Measurements from ENCODE around the gene PROM1.

Gene PROM1

GRCh38 chr4:16119981-16120380, 36.2 kb upstream of the PROM1 start:
- H3K4me1 ChIP-seq (ENCODE audit: control insufficient read depth in 1 of 2, insufficient read depth in 2 of 2, low read length in 2 of 2) = no peaks in the 10 kb centered on the region
- H3K27me3 ChIP-seq (ENCODE audit: low read depth, low read length) = no peaks in the 10 kb centered on the region
- no peaks in the 10 kb centered on the region for H3K36me3 ChIP-seq (ENCODE audit: control insufficient read depth in 1 of 2, insufficient read depth in 2 of 2, low read length in 2 of 2)
- H3K27ac ChIP-seq (ENCODE audit: low read length) = no peak overlapping the region
- H3K4me3 ChIP-seq (ENCODE audit: low read depth in 1 of 2, low read length in 2 of 2) = no peak overlapping the region
- no peaks in the 10 kb centered on the region for H3K9me3 ChIP-seq (ENCODE audit: control insufficient read depth in 1 of 2, low read length in 2 of 2)

GRCh38 chr4:16118090-16118489, 34.3 kb upstream of the PROM1 start:
- H3K9me3 ChIP-seq (ENCODE audit: control insufficient read depth in 1 of 2, low read length in 2 of 2) = no peaks in the 10 kb centered on the region
- no peak overlapping the region for H3K4me3 ChIP-seq (ENCODE audit: low read depth in 1 of 2, low read length in 2 of 2)
- no peak overlapping the region for H3K27ac ChIP-seq (ENCODE audit: low read length)
- H3K36me3 ChIP-seq (ENCODE audit: control insufficient read depth in 1 of 2, insufficient read depth in 2 of 2, low read length in 2 of 2) = no peaks in the 10 kb centered on the region
- no peaks in the 10 kb centered on the region for H3K27me3 ChIP-seq (ENCODE audit: low read depth, low read length)
- H3K4me1 ChIP-seq (ENCODE audit: control insufficient read depth in 1 of 2, insufficient read depth in 2 of 2, low read length in 2 of 2) = no peaks in the 10 kb centered on the region

GRCh38 chr4:16117164-16117563, 33.3 kb upstream of the PROM1 start:
- no peaks in the 10 kb centered on the region for H3K4me1 ChIP-seq (ENCODE audit: control insufficient read depth in 1 of 2, insufficient read depth in 2 of 2, low read length in 2 of 2)
- H3K27ac ChIP-seq (ENCODE audit: low read length) = no peak overlapping the region
- H3K9me3 ChIP-seq (ENCODE audit: control insufficient read depth in 1 of 2, low read length in 2 of 2) = no peaks in the 10 kb centered on the region
- no peak overlapping the region for H3K4me3 ChIP-seq (ENCODE audit: low read depth in 1 of 2, low read length in 2 of 2)
- H3K36me3 ChIP-seq (ENCODE audit: control insufficient read depth in 1 of 2, insufficient read depth in 2 of 2, low read length in 2 of 2) = no peaks in the 10 kb centered on the region
- no peaks in the 10 kb centered on the region for H3K27me3 ChIP-seq (ENCODE audit: low read depth, low read length)

GRCh38 chr4:16116493-16116990, 32.7 kb upstream of the PROM1 start:
- no peak overlapping the region for H3K27ac ChIP-seq (ENCODE audit: low read length)
- H3K4me1 ChIP-seq (ENCODE audit: control insufficient read depth in 1 of 2, insufficient read depth in 2 of 2, low read length in 2 of 2) = no peaks in the 10 kb centered on the region
- no peaks in the 10 kb centered on the region for H3K9me3 ChIP-seq (ENCODE audit: control insufficient read depth in 1 of 2, low read length in 2 of 2)
- H3K4me3 ChIP-seq (ENCODE audit: low read depth in 1 of 2, low read length in 2 of 2) = no peak overlapping the region
- H3K36me3 ChIP-seq (ENCODE audit: control insufficient read depth in 1 of 2, insufficient read depth in 2 of 2, low read length in 2 of 2) = no peaks in the 10 kb centered on the region
- H3K27me3 ChIP-seq (ENCODE audit: low read depth, low read length) = no peaks in the 10 kb centered on the region

- Histone ChIP-seq H3K36me3 (ENCODE audit: control insufficient read depth in 1 of 2, insufficient read depth in 2 of 2, low read length in 2 of 2) (no peaks in the 10 kb centered on the region), H3K27me3 (ENCODE audit: low read depth, low read length) (no peaks in the 10 kb centered on the region), H3K4me3 (ENCODE audit: low read depth in 1 of 2, low read length in 2 of 2) (no peak overlapping the region), H3K27ac (ENCODE audit: low read length) (no peak overlapping the region), H3K9me3 (ENCODE audit: control insufficient read depth in 1 of 2, low read length in 2 of 2) (no peaks in the 10 kb centered on the region), H3K4me1 (ENCODE audit: control insufficient read depth in 1 of 2, insufficient read depth in 2 of 2, low read length in 2 of 2) (no peaks in the 10 kb centered on the region)
Measured at GRCh38 chr4:16116019-16116418, 32.2 kb upstream of the PROM1 start.

GRCh38 chr4:16114546-16114945, 30.7 kb upstream of the PROM1 start:
- no peaks in the 10 kb centered on the region for H3K4me1 ChIP-seq (ENCODE audit: control insufficient read depth in 1 of 2, insufficient read depth in 2 of 2, low read length in 2 of 2)
- H3K27ac ChIP-seq (ENCODE audit: low read length) = no peak overlapping the region
- H3K9me3 ChIP-seq (ENCODE audit: control insufficient read depth in 1 of 2, low read length in 2 of 2) = no peaks in the 10 kb centered on the region
- H3K27me3 ChIP-seq (ENCODE audit: low read depth, low read length) = no peaks in the 10 kb centered on the region
- H3K36me3 ChIP-seq (ENCODE audit: control insufficient read depth in 1 of 2, insufficient read depth in 2 of 2, low read length in 2 of 2) = no peaks in the 10 kb centered on the region
- no peak overlapping the region for H3K4me3 ChIP-seq (ENCODE audit: low read depth in 1 of 2, low read length in 2 of 2)

- Histone ChIP-seq H3K4me1 (ENCODE audit: control insufficient read depth in 1 of 2, insufficient read depth in 2 of 2, low read length in 2 of 2) (no peaks in the 10 kb centered on the region), H3K27ac (ENCODE audit: low read length) (no peak overlapping the region)
Measured at GRCh38 chr4:16113741-16114140, 29.9 kb upstream of the PROM1 start.

GRCh38 chr4:16111533-16111932, 27.7 kb upstream of the PROM1 start:
- no peaks in the 10 kb centered on the region for H3K27me3 ChIP-seq (ENCODE audit: low read depth, low read length)
- H3K4me3 ChIP-seq (ENCODE audit: low read depth in 1 of 2, low read length in 2 of 2) = no peak overlapping the region
- H3K9me3 ChIP-seq (ENCODE audit: control insufficient read depth in 1 of 2, low read length in 2 of 2) = no peaks in the 10 kb centered on the region
- no peaks in the 10 kb centered on the region for H3K4me1 ChIP-seq (ENCODE audit: control insufficient read depth in 1 of 2, insufficient read depth in 2 of 2, low read length in 2 of 2)
- H3K36me3 ChIP-seq (ENCODE audit: control insufficient read depth in 1 of 2, insufficient read depth in 2 of 2, low read length in 2 of 2) = no peaks in the 10 kb centered on the region
- H3K27ac ChIP-seq (ENCODE audit: low read length) = no peak overlapping the region

More at GRCh38 chr4:16113741-16114140, 29.9 kb upstream of the PROM1 start:
- H3K36me3 ChIP-seq (ENCODE audit: control insufficient read depth in 1 of 2, insufficient read depth in 2 of 2, low read length in 2 of 2) = no peaks in the 10 kb centered on the region
- no peaks in the 10 kb centered on the region for H3K9me3 ChIP-seq (ENCODE audit: control insufficient read depth in 1 of 2, low read length in 2 of 2)
- H3K4me3 ChIP-seq (ENCODE audit: low read depth in 1 of 2, low read length in 2 of 2) = no peak overlapping the region
- no peaks in the 10 kb centered on the region for H3K27me3 ChIP-seq (ENCODE audit: low read depth, low read length)

GRCh38 chr4:16110661-16111290, 27.0 kb upstream of the PROM1 start:
- H3K9me3 ChIP-seq (ENCODE audit: control insufficient read depth in 1 of 2, low read length in 2 of 2) = no peaks in the 10 kb centered on the region
- H3K4me1 ChIP-seq (ENCODE audit: control insufficient read depth in 1 of 2, insufficient read depth in 2 of 2, low read length in 2 of 2) = no peaks in the 10 kb centered on the region
- no peaks in the 10 kb centered on the region for H3K27me3 ChIP-seq (ENCODE audit: low read depth, low read length)
- no peaks in the 10 kb centered on the region for H3K36me3 ChIP-seq (ENCODE audit: control insufficient read depth in 1 of 2, insufficient read depth in 2 of 2, low read length in 2 of 2)
- H3K4me3 ChIP-seq (ENCODE audit: low read depth in 1 of 2, low read length in 2 of 2) = no peak overlapping the region
- H3K27ac ChIP-seq (ENCODE audit: low read length) = no peak overlapping the region

GRCh38 chr4:16110199-16110598, 26.4 kb upstream of the PROM1 start:
- H3K27me3 ChIP-seq (ENCODE audit: low read depth, low read length) = no peaks in the 10 kb centered on the region
- H3K9me3 ChIP-seq (ENCODE audit: control insufficient read depth in 1 of 2, low read length in 2 of 2) = no peaks in the 10 kb centered on the region
- H3K27ac ChIP-seq (ENCODE audit: low read length) = no peak overlapping the region
- no peaks in the 10 kb centered on the region for H3K36me3 ChIP-seq (ENCODE audit: control insufficient read depth in 1 of 2, insufficient read depth in 2 of 2, low read length in 2 of 2)
- no peaks in the 10 kb centered on the region for H3K4me1 ChIP-seq (ENCODE audit: control insufficient read depth in 1 of 2, insufficient read depth in 2 of 2, low read length in 2 of 2)
- H3K4me3 ChIP-seq (ENCODE audit: low read depth in 1 of 2, low read length in 2 of 2) = no peak overlapping the region

- no peaks in the 10 kb centered on the region for H3K4me1 ChIP-seq (ENCODE audit: control insufficient read depth in 1 of 2, insufficient read depth in 2 of 2, low read length in 2 of 2)
- no peak overlapping the region for H3K4me3 ChIP-seq (ENCODE audit: low read depth in 1 of 2, low read length in 2 of 2)
- H3K9me3 ChIP-seq (ENCODE audit: control insufficient read depth in 1 of 2, low read length in 2 of 2) = no peaks in the 10 kb centered on the region
- no peaks in the 10 kb centered on the region for H3K36me3 ChIP-seq (ENCODE audit: control insufficient read depth in 1 of 2, insufficient read depth in 2 of 2, low read length in 2 of 2)
- H3K27me3 ChIP-seq (ENCODE audit: low read depth, low read length) = no peaks in the 10 kb centered on the region
- no peak overlapping the region for H3K27ac ChIP-seq (ENCODE audit: low read length)
Measured at GRCh38 chr4:16109256-16109655, 25.4 kb upstream of the PROM1 start.

- Histone ChIP-seq H3K36me3 (ENCODE audit: control insufficient read depth in 1 of 2, insufficient read depth in 2 of 2, low read length in 2 of 2) (no peaks in the 10 kb centered on the region), H3K27ac (ENCODE audit: low read length) (no peak overlapping the region), H3K27me3 (ENCODE audit: low read depth, low read length) (no peaks in the 10 kb centered on the region), H3K9me3 (ENCODE audit: control insufficient read depth in 1 of 2, low read length in 2 of 2) (no peaks in the 10 kb centered on the region), H3K4me1 (ENCODE audit: control insufficient read depth in 1 of 2, insufficient read depth in 2 of 2, low read length in 2 of 2) (no peaks in the 10 kb centered on the region), H3K4me3 (ENCODE audit: low read depth in 1 of 2, low read length in 2 of 2) (no peak overlapping the region)
Measured at GRCh38 chr4:16106956-16107355, 23.1 kb upstream of the PROM1 start.
